HG02938 (cell line): Measurements from ENCODE around the gene NCOA6.

ENCODE experiments used
- ATAC-seq: cut with Tn5 transposase; IDR thresholded peaks from one replicate; pipeline ENCODE4 v1.9.1; 2021; ENCODE audit warnings: mild to moderate bottlenecking, moderate library complexity; ENCODE audit not compliant: unreplicated experiment

The NCOA6 gene

GRCh38 chr20:34705397-34706301 is 119.8 kb downstream of the NCOA6 start:
- no peak for ATAC-seq

DNA sequence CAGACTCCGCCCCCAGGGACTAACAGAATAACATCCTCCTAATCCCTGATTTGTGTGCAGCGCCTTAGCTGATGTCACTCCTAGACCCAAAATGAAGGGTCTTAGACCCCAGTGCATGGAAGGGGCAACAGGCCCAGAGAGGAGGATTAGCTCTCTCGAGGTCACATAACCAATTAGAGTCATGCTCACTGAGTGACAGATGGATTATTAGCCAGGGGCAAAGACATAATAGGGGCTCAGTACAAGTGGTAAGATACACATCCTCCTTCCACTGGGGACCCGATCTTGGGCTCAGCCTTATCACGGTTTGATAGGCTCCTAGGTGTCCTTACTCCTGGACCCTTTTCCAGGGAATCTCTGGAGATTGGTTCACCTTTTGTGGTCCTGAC is 120.4 kb downstream of the NCOA6 start:
- ATAC-seq = no peak

DNA sequence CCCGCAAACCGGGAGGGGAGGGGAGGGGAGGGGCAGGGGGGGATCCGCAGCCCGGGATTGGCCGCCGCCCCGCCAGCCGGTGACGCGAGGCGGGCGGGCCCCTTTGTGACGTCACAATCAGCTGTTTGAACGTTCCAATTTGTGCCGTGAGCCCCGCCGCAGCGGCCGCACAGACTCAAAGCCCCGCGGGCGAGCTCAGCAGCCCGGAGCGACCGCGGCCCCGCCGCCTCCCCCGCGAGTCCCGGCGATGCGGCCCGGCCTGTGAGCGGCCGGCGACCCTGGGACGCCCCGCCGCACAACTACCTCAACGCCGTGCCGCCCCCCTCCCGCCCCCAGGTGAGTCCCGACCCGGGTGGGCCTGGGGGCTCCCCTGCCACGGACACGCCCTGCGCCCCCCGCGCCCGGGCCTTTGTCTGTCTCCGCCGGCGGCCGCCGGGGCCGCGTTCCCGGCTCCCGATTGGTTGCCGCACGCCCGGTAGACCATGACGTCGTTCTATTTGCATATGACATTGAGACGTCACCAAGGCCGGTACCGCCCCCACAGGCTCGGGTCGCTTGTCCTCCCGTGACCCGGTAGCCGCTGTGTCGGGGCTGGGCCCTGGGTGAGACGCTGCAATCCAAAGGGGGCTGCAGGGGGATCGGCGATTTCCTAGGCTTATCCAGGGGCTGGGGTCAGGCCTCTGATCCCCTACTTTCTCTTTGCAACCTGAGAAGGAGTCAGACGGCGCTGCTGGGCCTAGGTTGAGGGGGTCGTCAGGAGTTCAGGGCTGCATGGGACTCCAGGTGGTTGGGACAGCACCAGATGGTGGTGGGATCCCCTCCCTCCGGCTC is 121.1 kb downstream of the NCOA6 start, which contains the start of gene TP53INP2:
TP53INP2 (plus strand) TSS at position 168 of the 831 bp plus-strand sequence. CDS start 4,396 bp downstream, outside the sequence.
- ATAC-seq = peak; percentile 41

DNA sequence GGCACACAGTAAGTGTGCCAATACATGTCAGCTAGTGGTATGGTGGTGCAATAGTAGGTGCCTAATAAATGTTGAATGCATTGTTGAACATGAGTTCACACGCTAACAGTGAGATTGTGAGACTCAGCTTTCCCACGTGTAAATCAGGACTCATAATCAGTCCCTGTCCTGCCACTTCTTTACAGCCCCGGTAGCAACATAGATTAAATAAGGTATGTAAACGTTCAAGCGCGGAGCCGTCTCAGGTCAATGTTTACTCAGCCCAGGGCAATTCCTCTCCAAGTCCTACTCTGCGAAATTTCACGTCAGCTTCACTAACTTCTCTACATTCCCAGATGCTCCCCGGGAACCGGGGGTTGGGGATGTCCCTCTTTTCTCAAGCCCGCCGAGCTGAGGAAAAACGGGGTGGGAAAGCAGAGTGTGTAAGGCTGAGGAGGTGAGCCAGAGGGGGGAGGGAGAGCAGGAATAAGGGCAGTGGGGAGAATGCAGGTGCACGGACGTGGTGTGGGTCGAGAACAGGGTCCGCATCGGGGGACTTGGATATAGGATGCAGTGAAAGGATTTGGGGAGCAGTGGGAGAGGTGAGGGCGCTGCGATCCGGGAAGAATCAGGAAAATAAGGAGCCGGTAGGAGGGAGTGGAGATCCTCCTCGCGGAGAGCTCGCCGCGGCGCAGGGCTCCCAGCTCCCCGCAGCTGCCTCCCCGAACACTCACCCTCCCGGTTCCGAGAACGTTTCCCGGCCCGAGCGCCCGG is 121.9 kb downstream of the NCOA6 start:
- ATAC-seq = no peak

GRCh38 chr20:34703061-34703423 is 122.4 kb downstream of the NCOA6 start:
- ATAC-seq = no peak

DNA sequence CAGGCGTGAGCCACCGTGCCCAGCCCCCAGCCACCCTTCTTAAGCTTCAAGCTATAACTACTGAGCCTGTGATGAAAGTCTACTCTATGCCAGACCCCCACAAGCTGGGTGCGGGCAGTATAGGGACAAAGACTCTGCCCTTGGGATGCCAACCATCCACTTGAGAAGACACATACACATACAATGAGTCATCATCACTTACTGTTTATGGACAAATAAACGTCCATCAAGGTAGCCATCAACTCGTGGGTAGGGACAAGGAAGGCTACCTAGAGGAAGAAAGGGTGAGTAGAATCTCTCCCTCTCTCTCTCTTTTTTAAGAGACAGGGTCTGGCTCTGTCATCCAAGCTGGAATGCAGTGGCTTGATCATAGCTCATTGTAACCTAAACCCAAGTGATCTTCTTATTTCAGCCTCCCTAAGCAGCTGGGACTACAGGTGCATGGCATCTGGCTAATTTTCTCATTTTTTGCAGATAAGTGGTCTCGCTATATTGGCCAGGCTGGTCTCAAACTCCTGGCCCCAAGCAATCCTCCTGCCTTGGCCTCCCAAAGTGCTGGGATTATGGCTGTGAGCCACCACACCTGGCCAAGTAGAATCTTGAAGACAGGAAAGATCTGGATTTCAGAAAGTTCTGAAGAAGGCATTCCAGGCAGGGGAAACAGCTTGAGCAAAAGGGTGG is 123.9 kb downstream of the NCOA6 start:
- ATAC-seq = no peak

- no peak for ATAC-seq
Measured at GRCh38 chr20:34693414-34693813, 132.0 kb downstream of the NCOA6 start.

- no peak for ATAC-seq
Measured at GRCh38 chr20:34691838-34692237, 133.6 kb downstream of the NCOA6 start.

DNA sequence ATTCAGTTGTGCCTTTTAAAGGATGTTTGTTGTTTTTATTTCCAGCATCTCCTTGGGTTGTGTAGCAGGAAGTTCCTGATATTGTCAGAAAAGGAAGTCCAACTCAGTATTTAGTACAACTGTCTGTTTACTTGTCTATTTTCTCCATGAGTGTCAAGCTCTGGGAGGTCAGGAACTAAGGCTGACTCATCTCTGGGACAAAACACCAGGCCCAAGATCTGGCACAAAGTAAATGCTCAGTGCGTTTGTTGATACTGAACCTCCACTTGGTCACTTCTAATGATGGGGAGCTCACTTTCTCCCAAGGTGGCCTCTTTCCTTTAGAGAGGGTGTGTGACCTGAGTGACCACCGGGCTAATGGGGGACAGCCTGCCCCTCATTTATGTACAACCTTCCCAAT is 136.0 kb downstream of the NCOA6 start:
- no peak for ATAC-seq

DNA sequence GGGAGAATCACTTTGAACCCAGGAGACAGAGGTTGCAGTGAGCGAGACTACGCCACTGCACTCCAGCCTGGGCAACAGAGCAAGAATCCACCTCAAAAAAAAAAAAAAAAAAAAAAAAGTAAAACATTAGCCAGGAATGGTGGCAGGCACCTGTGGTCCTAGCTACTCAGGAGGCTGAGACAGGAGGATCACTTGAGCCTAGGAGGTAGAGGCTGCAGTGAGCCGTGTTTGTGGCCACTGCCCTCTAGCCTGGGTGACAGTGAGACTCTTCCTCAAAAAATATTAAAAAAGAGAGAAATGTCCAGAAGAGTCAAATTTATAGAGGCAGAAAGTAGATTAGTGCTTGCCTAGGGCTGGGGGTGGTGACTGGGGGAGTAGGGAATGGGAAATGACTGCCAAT is 141.8 kb downstream of the NCOA6 start:
- ATAC-seq = no peak

GRCh38 chr20:34680586-34681175 is 144.8 kb downstream of the NCOA6 start:
- no peak for ATAC-seq

GRCh38 chr20:34676642-34677373 is 148.6 kb downstream of the NCOA6 start, which contains the start of gene PIGU:
TSS of gene PIGU (minus strand) at chr20:34677092. CDS start at chr20:34677085, 7 bp downstream.
- peak; percentile 88 for ATAC-seq

DNA sequence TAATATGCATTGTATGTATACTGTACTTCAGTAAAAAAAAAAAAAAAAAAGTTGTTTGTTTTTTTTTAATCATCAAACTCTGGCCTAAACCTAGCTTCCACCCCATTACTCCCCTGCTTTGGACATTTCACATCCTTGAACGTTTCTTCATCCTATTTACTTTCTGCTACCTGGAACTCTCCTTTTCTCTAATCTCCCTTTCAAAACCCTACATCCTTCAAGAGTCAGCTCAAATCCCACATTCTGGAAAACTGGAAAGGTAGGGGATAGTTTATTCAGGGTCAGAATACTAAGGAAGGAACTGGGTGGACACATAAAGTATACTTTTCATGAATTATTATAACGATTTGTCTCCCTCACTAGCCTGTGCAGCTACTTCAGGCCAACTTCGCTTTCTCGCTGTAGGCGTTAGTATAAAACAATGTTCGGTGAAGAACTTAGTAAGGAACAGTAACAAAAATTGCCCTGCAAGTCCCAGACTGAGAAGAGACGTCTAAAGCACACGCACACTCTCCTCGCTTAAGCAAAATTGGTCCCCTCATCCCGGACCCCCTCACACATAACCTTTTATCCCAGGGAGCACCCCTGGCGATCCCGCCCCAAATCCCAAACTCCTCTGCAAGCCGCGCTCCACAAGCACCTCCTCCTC is 149.3 kb downstream of the NCOA6 start:
- no peak for ATAC-seq

- ATAC-seq = no peak
Measured at GRCh38 chr20:34675561-34675960, 149.9 kb downstream of the NCOA6 start.

DNA sequence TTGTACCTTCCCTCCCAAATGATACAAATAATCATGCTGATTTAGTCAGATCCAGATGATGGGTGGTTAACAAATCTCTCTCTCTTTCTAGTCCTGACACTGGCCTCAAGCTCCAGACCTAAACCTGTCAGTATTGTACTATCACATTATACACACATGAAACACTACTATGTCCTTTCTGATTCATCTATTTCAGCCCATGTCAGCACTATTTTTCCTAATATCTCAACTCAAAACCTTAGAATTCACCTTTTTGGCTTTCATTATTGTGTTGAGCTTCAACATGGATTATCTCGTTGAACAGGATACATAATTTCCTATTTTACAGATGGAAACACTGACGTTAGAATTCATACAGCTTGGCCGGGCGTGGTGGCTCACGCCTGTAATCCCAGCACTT is 152.0 kb downstream of the NCOA6 start:
- no peak for ATAC-seq

- no peak for ATAC-seq
Measured at GRCh38 chr20:34669094-34669493, 156.4 kb downstream of the NCOA6 start.
